HAP-1 (cell line): ENCODE data around the gene SLIT3.

Source experiments
- DNase-seq, 2 experiments: peaks; one replicate each; pipeline ENCODE4 v3.0.0-alpha.2; 2016 to 2020; ENCODE audit warnings: low spot score in 2 of 2
- H3K27me3 ChIP-seq: fragments of 250-450 bp; sonication (Bioruptor Pico); 2 replicates; pipeline ENCODE4 v1.5.1; 2020; ENCODE audit warnings: low read depth, mild to moderate bottlenecking, moderate library complexity
- H3K36me3 ChIP-seq: fragments of 250-450 bp; sonication (Bioruptor Pico); replicated peaks from 2 replicates; pipeline ENCODE4 v1.5.1; 2020; ENCODE audit warnings: mild to moderate bottlenecking
- H3K4me1 ChIP-seq: fragments of 250-450 bp; sonication (Bioruptor Pico); 2 replicates; pipeline ENCODE4 v1.5.1; 2020; ENCODE audit warnings: mild to moderate bottlenecking
- H3K4me3 ChIP-seq: fragments of 250-450 bp; sonication (Bioruptor Pico); 2 replicates; pipeline ENCODE4 v1.5.1; 2020; ENCODE audit warnings: mild to moderate bottlenecking, moderate library complexity
- H3K9me3 ChIP-seq: fragments of 250-450 bp; sonication (Bioruptor Pico); 2 replicates; pipeline ENCODE4 v1.5.1; 2020; ENCODE audit warnings: mild to moderate bottlenecking, moderate library complexity
- in situ Hi-C: fragments of 300-500 bp; cut with MboI; formaldehyde crosslinking; loops from 3 replicates; pipeline ENCODE4 v1.14.3; 2020; ENCODE audit warnings: low sequenced_read_pairs, inconsistent platforms, mixed read lengths

The SLIT3 gene

GRCh38 chr5:168917947-168918600 lies 382.9 kb downstream of the SLIT3 start:
- Histone ChIP-seq H3K36me3 (no peaks in the 10 kb centered on the region), H3K27me3 (peaks cover 9% of the 10 kb centered on the region; the same call in 1 of the 2 replicates), H3K9me3 (no peaks in the 10 kb centered on the region), H3K4me1 (no peaks in the 10 kb centered on the region), H3K4me3 (no peak overlapping the region)
- in situ Hi-C loops: no loop called here
- DNase-seq: no peak

- Histone ChIP-seq H3K4me1 (no peaks in the 10 kb centered on the region), H3K9me3 (no peaks in the 10 kb centered on the region), H3K36me3 (no peaks in the 10 kb centered on the region), H3K27me3 (peaks cover 9% of the 10 kb centered on the region; the same call in 1 of the 2 replicates), H3K4me3 (no peak overlapping the region)
- DNase-seq: no peak
- in situ Hi-C loops: no loop called here
Measured at GRCh38 chr5:168916852-168917251, 384.1 kb downstream of the SLIT3 start.

- Histone ChIP-seq H3K4me3 (no peak overlapping the region), H3K4me1 (no peaks in the 10 kb centered on the region), H3K36me3 (no peaks in the 10 kb centered on the region), H3K9me3 (no peaks in the 10 kb centered on the region), H3K27me3 (peaks cover 5% of the 10 kb centered on the region; the same call in 1 of the 2 replicates)
- in situ Hi-C loops: no loop called here
- DNase-seq: peak in 1 of 2 experiments; percentile 41
Measured at GRCh38 chr5:168916266-168916665, 384.7 kb downstream of the SLIT3 start.

GRCh38 chr5:168914491-168914890 lies 386.4 kb downstream of the SLIT3 start:
- in situ Hi-C loops: no loop called here
- Histone ChIP-seq H3K9me3 (no peaks in the 10 kb centered on the region), H3K4me1 (no peaks in the 10 kb centered on the region), H3K4me3 (no peak overlapping the region), H3K27me3 (peaks cover 2% of the 10 kb centered on the region; the same call in 1 of the 2 replicates), H3K36me3 (no peaks in the 10 kb centered on the region)
- DNase-seq: no peak

GRCh38 chr5:168910874-168911273 lies 390.1 kb downstream of the SLIT3 start:
- H3K27me3 ChIP-seq: no peaks in the 10 kb centered on the region
- no peaks in the 10 kb centered on the region for H3K36me3 ChIP-seq
- no peaks in the 10 kb centered on the region for H3K9me3 ChIP-seq
- H3K4me1 ChIP-seq: peaks cover 7% of the 10 kb centered on the region
- no peak overlapping the region for H3K4me3 ChIP-seq
- DNase-seq: no peak
- in situ Hi-C loops: no loop called here

GRCh38 chr5:168908207-168908606 lies 392.7 kb downstream of the SLIT3 start:
- no peaks in the 10 kb centered on the region for H3K27me3 ChIP-seq
- H3K36me3 ChIP-seq: no peaks in the 10 kb centered on the region
- no peak for DNase-seq
- in situ Hi-C loops: no loop called here
- no peak overlapping the region for H3K4me3 ChIP-seq
- H3K4me1 ChIP-seq: peaks cover 12% of the 10 kb centered on the region
- H3K9me3 ChIP-seq: no peaks in the 10 kb centered on the region

GRCh38 chr5:168903061-168903460 lies 397.9 kb downstream of the SLIT3 start:
- no peaks in the 10 kb centered on the region for H3K36me3 ChIP-seq
- no peak for DNase-seq
- in situ Hi-C loops: no loop called here
- H3K4me3 ChIP-seq: no peak overlapping the region
- no peaks in the 10 kb centered on the region for H3K27me3 ChIP-seq
- no peaks in the 10 kb centered on the region for H3K9me3 ChIP-seq
- peaks cover 28% of the 10 kb centered on the region for H3K4me1 ChIP-seq

GRCh38 chr5:168899673-168900072 lies 401.3 kb downstream of the SLIT3 start:
- no peak for DNase-seq
- Histone ChIP-seq H3K27me3 (no peaks in the 10 kb centered on the region), H3K36me3 (no peaks in the 10 kb centered on the region), H3K4me3 (no peak overlapping the region), H3K9me3 (no peaks in the 10 kb centered on the region), H3K4me1 (peaks cover 32% of the 10 kb centered on the region)
- in situ Hi-C loops: no loop called here

- no peaks in the 10 kb centered on the region for H3K9me3 ChIP-seq
- no peaks in the 10 kb centered on the region for H3K36me3 ChIP-seq
- in situ Hi-C loops: no loop called here
- no peaks in the 10 kb centered on the region for H3K27me3 ChIP-seq
- H3K4me1 ChIP-seq: peaks cover 32% of the 10 kb centered on the region
- no peak overlapping the region for H3K4me3 ChIP-seq
- peak in 1 of 2 experiments; percentile 31 for DNase-seq
Measured at GRCh38 chr5:168899264-168899663, 401.7 kb downstream of the SLIT3 start.

- H3K27me3 ChIP-seq: no peaks in the 10 kb centered on the region
- peaks cover 32% of the 10 kb centered on the region for H3K4me1 ChIP-seq
- H3K9me3 ChIP-seq: no peaks in the 10 kb centered on the region
- in situ Hi-C loops: no loop called here
- DNase-seq: peak; percentile 93 to 100
- no peaks in the 10 kb centered on the region for H3K36me3 ChIP-seq
- H3K4me3 ChIP-seq: no peak overlapping the region
Measured at GRCh38 chr5:168898247-168898911, 402.6 kb downstream of the SLIT3 start.

GRCh38 chr5:168897387-168898122 lies 403.4 kb downstream of the SLIT3 start:
- in situ Hi-C loops: no loop called here
- peak; percentile 25 to 61 for DNase-seq
- Histone ChIP-seq H3K9me3 (no peaks in the 10 kb centered on the region), H3K4me3 (no peak overlapping the region), H3K4me1 (peaks cover 35% of the 10 kb centered on the region), H3K36me3 (no peaks in the 10 kb centered on the region), H3K27me3 (no peaks in the 10 kb centered on the region)

GRCh38 chr5:168895295-168896071 lies 405.5 kb downstream of the SLIT3 start:
- peaks cover 41% of the 10 kb centered on the region for H3K4me1 ChIP-seq
- H3K4me3 ChIP-seq: no peak overlapping the region
- H3K36me3 ChIP-seq: no peaks in the 10 kb centered on the region
- H3K27me3 ChIP-seq: no peaks in the 10 kb centered on the region
- in situ Hi-C loops: no loop called here
- DNase-seq: no peak
- no peaks in the 10 kb centered on the region for H3K9me3 ChIP-seq

- in situ Hi-C loops: no loop called here
- peaks cover 3% of the 10 kb centered on the region; the same call in 1 of the 2 replicates for H3K27me3 ChIP-seq
- H3K4me1 ChIP-seq: peaks cover 26% of the 10 kb centered on the region
- no peak overlapping the region for H3K4me3 ChIP-seq
- no peak for DNase-seq
- H3K36me3 ChIP-seq: no peaks in the 10 kb centered on the region
- no peaks in the 10 kb centered on the region for H3K9me3 ChIP-seq
Measured at GRCh38 chr5:168893283-168893682, 407.7 kb downstream of the SLIT3 start.
